Breast epithelium (tissue), 4 donors: ENCODE results near the gene CERS3. TPM values are rescaled to one million over a fixed set of nuclear protein-coding genes. Genes with fewer than 3 reads are reported as not detected.

Experiments used
- DNase-seq, 2 donors: peaks; one replicate each; pipeline ENCODE4 v3.0.0-alpha.2; 2019; ENCODE audit warnings: low spot score in 2 of 2
- H3K27ac ChIP-seq, 2 donors: fragments of 200-600 bp; sonication (generic) in 1 of 2; one replicate each; pipeline ENCODE4 v1.5.1; 2016 to 2019; ENCODE audit warnings: mild to moderate bottlenecking in 1 of 2
- H3K27me3 ChIP-seq, 2 donors: fragments of 200-600 bp; sonication (generic) in 1 of 2; one replicate each; pipeline versions ENCODE4 v1.5.1 to v1.6.0; 2017 to 2019; ENCODE audit warnings: control low read depth in 1 of 2, mild to moderate bottlenecking in 1 of 2
- H3K36me3 ChIP-seq: fragments of 200-600 bp; one replicate; pipeline ENCODE4 v1.5.1; 2019
- H3K4me1 ChIP-seq, 2 donors: fragments of 200-600 bp; sonication (generic); one replicate each; pipeline ENCODE4 v1.5.1; 2016 to 2019; ENCODE audit warnings: control low read depth in 1 of 2
- H3K4me3 ChIP-seq, 3 donors: fragments of 200-600 bp; sonication (generic); 1 replicate in 2 of 3; 2 replicates in 1 of 3; pipeline ENCODE4 v1.5.1; 2016 to 2019; ENCODE audit warnings: mild to moderate bottlenecking in 3 of 3, moderate library complexity in 2 of 3
- H3K9me3 ChIP-seq, 2 donors: fragments of 200-600 bp; sonication (generic) in 1 of 2; one replicate each; pipeline ENCODE4 v1.5.1; 2016 to 2019; ENCODE audit warnings: control low read depth in 1 of 2
- POLR2A ChIP-seq: fragments of 450-650 bp; IDR thresholded peaks from one replicate; pipeline ENCODE4 v1.6.1; 2016; ENCODE audit warnings: antibody characterized with exemption, mild to moderate bottlenecking, moderate library complexity
- POLR2AphosphoS5 ChIP-seq, 3 donors: sonication (generic); formaldehyde crosslinking; IDR thresholded peaks; one replicate each; pipeline ENCODE4 v1.6.1; 2017; ENCODE audit warnings: antibody characterized with exemption in 3 of 3
- intact Hi-C: fragments of 100-400 bp; cut with DNase I; formaldehyde crosslinking; loops from one replicate; pipeline ENCODE4 v1.15.1; 2023; ENCODE audit warnings: low total_unique reads
- total RNA-seq, 3 donors: library from RNA; depleted of rRNA; stranded (reverse); fragments of >200 nt; gene quantifications; one replicate each; pipeline ENCODE4 v1.1.0, GENCODE V29; 2016
- TF ChIP-seq, protein P1 (sequence below), 3 donors: fragments of 450-650 bp; IDR thresholded peaks; one replicate each; pipeline ENCODE4 v1.5.1; 2016 to 2017; ENCODE audit warnings: antibody characterized with exemption in 3 of 3, mild to moderate bottlenecking in 3 of 3, moderate library complexity in 3 of 3

The CERS3 gene
- total RNA-seq, 3 donors from 2014 or later = under 0.01 to 3.7 TPM; not detected in 1

DNA sequence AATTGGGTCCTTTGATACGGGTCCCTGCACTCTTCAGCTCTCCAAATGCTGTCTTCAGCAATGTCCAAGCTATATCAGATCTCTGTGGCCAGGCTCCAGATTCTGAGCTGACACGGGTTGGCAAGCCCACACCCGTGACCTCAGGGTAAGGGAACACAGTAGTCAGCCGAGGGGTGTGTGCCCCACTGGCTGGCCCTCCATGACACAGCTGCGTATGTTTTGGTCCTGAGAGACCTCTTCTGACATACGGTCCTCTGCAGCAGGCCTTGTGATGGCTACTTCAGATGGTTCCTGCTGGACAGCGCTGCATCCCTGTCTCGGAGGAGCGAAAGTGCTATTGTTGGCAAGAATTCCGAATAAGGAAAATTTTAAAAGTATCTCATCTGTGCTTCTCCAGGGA, 101.8 kb downstream of the CERS3 start:
- intact Hi-C loops = no loop called here
- Histone ChIP-seq H3K9me3 (peaks cover 20 to 23% of the 10 kb centered on the region in 2 donors), H3K27ac (no peak overlapping the region), H3K36me3 (no peaks in the 10 kb centered on the region), H3K4me1 (no peaks in the 10 kb centered on the region), H3K27me3 (no peaks in the 10 kb centered on the region), H3K4me3 (no peak overlapping the region)
- no peak for DNase-seq
- TF ChIP-seq POLR2A = no peak

DNA sequence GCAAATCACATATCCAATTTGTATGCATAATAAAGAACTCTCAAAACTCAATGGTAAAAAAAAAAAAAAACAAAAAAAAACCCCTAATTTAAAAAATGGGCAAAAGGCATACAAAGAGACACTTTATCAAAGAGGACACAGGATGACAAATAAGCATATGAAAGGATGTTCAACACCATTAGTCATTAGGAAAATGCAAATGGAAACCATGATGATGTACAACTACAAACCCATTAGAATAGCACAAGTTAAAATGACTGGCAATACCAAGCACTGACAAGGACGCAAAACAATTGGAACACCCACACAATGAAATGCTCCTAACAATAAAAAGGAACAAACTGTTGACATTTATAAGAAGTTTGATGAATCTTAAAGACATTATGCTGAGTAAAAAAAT, 123.6 kb downstream of the CERS3 start:
- intact Hi-C loops = no loop called here
- H3K4me1 ChIP-seq = no peaks in the 10 kb centered on the region
- no peaks in the 10 kb centered on the region for H3K36me3 ChIP-seq
- TF ChIP-seq POLR2AphosphoS5 (IDR thresholded peaks at IDR 0.05) = no peak
- TF ChIP-seq POLR2A = no peak
- TF ChIP-seq, protein P1, sequence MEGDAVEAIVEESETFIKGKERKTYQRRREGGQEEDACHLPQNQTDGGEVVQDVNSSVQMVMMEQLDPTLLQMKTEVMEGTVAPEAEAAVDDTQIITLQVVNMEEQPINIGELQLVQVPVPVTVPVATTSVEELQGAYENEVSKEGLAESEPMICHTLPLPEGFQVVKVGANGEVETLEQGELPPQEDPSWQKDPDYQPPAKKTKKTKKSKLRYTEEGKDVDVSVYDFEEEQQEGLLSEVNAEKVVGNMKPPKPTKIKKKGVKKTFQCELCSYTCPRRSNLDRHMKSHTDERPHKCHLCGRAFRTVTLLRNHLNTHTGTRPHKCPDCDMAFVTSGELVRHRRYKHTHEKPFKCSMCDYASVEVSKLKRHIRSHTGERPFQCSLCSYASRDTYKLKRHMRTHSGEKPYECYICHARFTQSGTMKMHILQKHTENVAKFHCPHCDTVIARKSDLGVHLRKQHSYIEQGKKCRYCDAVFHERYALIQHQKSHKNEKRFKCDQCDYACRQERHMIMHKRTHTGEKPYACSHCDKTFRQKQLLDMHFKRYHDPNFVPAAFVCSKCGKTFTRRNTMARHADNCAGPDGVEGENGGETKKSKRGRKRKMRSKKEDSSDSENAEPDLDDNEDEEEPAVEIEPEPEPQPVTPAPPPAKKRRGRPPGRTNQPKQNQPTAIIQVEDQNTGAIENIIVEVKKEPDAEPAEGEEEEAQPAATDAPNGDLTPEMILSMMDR (IDR thresholded peaks at IDR 0.05) = no peak
- H3K9me3 ChIP-seq = peaks cover 10% of the 10 kb centered on the region in 2 donors
- H3K27me3 ChIP-seq = no peaks in the 10 kb centered on the region
- H3K4me3 ChIP-seq = no peak overlapping the region
- no peak overlapping the region for H3K27ac ChIP-seq
- no peak for DNase-seq

DNA sequence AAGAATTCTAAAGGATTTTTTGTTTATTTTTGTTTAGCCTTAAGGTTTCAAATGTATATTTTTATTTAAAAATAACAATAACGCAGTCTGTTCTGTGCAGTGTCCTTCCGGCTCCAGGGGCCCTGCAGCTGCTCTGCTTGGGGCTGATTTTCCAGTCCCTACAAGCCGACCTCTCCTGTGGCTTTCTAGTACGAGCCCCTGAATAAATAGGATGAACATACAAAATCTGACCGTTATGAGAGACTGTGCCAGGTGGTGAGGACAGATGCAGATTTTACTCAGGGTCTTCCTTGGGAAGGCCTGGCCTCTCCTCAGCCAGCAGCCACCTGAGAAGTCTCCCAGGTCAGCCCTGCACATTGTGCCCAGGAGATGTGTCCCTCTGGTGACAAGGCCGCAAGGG, 127.8 kb downstream of the CERS3 start:
- Histone ChIP-seq H3K36me3 (no peaks in the 10 kb centered on the region), H3K4me3 (no peak overlapping the region), H3K27ac (no peak overlapping the region), H3K9me3 (peaks cover 0 to 4% of the 10 kb centered on the region in 2 donors), H3K27me3 (no peaks in the 10 kb centered on the region), H3K4me1 (no peaks in the 10 kb centered on the region)
- DNase-seq = no peak
- TF ChIP-seq, protein P1 (IDR thresholded peaks at IDR 0.05) = no peak
- TF ChIP-seq POLR2AphosphoS5 (IDR thresholded peaks at IDR 0.05) (no peak), POLR2A (no peak)
- intact Hi-C loops = no loop called here

DNA sequence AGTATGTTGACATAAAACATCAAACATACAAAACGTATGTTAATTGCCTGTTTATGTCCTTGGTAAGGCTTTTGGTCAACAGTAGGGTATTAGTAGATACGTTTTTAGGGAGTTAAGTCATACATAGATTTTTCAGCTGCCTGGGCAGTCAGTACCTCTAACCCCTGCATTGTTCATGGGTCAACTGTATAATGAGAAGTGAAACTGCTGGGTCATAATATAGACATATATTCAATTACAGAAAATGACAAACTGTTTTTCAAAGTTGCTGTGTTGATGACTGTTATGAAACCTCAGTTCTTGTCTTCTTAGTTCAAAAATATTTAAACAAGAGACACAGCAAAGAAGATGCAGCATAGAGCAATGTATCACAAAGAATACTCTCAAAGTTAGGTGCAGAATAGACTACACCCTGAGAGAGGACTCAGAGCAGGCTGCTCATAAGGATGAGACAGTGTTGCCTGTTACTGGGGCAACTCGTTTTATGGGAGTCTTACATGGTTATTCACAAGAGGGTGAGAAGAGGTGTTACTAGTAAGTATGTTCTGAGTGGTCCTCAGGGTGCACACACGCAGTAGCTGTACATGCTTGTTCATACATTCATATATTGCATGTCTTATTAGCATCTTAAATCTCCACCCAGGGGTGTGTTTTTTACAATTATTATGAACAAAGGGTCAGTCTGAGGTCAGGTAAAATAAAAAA, 133.9 kb downstream of the CERS3 start:
- H3K4me3 ChIP-seq = no peak overlapping the region
- no peaks in the 10 kb centered on the region for H3K36me3 ChIP-seq
- no peak for DNase-seq
- no peaks in the 10 kb centered on the region for H3K9me3 ChIP-seq
- no peak overlapping the region for H3K27ac ChIP-seq
- H3K4me1 ChIP-seq = no peaks in the 10 kb centered on the region
- H3K27me3 ChIP-seq = no peaks in the 10 kb centered on the region
- TF ChIP-seq POLR2A (no peak), POLR2AphosphoS5 (IDR thresholded peaks at IDR 0.05) (no peak)
- TF ChIP-seq, protein P1 (IDR thresholded peaks at IDR 0.05) = no peak
- intact Hi-C loops = no loop called here

DNA sequence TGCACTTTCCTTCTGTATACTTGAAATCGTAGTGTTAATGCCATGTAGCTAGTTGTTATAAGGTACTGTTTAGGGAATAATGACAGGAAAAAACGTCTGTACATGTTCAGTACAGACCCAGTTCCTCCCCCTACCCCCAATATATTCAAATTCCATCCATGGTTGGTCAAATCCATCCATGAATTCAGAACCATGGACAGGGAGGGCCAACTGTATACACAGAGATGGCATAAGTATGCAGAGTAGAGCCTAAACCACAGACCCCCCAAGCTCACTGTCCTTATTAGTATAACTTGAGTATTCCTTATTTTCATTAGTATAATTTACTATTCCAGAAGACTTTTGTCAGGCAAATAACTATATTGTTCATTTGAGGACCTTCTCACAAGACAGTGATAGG, 135.7 kb downstream of the CERS3 start:
- intact Hi-C loops = no loop called here
- Histone ChIP-seq H3K27me3 (no peaks in the 10 kb centered on the region), H3K4me1 (no peaks in the 10 kb centered on the region), H3K4me3 (no peak overlapping the region), H3K36me3 (no peaks in the 10 kb centered on the region), H3K9me3 (peaks cover 5 to 7% of the 10 kb centered on the region in 2 donors), H3K27ac (no peak overlapping the region)
- DNase-seq = no peak
- TF ChIP-seq, protein P1 (IDR thresholded peaks at IDR 0.05) = no peak
- TF ChIP-seq POLR2AphosphoS5 (IDR thresholded peaks at IDR 0.05) (no peak), POLR2A (no peak)
